HCT116 (cell line): ENCODE results near the gene WNK1. TPM values are rescaled to one million over a fixed set of nuclear protein-coding genes. Genes with fewer than 3 reads are reported as not detected.

Experiments
- ATAC-seq: fragments of 200-7000 bp; cut with Tn5 transposase; 2 replicates; pipeline ENCODE4 v1.9.1; 2020; ENCODE audit warnings: mild to moderate bottlenecking, moderate library complexity
- BruUV-seq: library from RNA; stranded (reverse); fragments of 400-500 nt; replicated peaks from 2 replicates; lab custom pipeline; 2021; lab: Mats Ljungman, UMichigan
- CTCF ChIA-PET: fragments of 300-600 bp; sonication (Branson Sonifier 250); formaldehyde crosslinking; loops from one replicate; lab custom pipeline; 2021; ENCODE audit warnings: antibody characterized with exemption; lab: Charles Lee
- POLR2A ChIA-PET: fragments of 300-600, 350-600 bp; sonication (Branson Sonifier 250); formaldehyde crosslinking; loops from one replicate; lab custom pipeline; 2021; ENCODE audit warnings: antibody characterized with exemption; lab: Charles Lee
- RAD21 ChIA-PET, 2 experiments: fragments of 300-600 bp; sonication (Branson Sonifier 250); formaldehyde crosslinking; loops; one replicate each; lab custom pipeline; 2023; ENCODE audit warnings: low total read pairs in 2 of 2; ENCODE audit not compliant: uncharacterized antibody in 2 of 2, unreplicated experiment in 2 of 2, low non-redundant PET in 1 of 2; lab: Charles Lee
- DNase-seq: peaks from one replicate; pipeline ENCODE4 v3.0.0-alpha.2; 2010; ENCODE audit warnings: low read depth, low spot score
- H2AFZ ChIP-seq: fragments of 200-600 bp; shearing (Covaris generic), sonication (generic); 2 replicates; pipeline ENCODE4 v1.6.1; 2017; ENCODE audit warnings: low read depth, mixed run types, mixed read lengths, antibody characterized with exemption, low read length; ENCODE audit not compliant: poor library complexity, severe bottlenecking
- H3K27ac ChIP-seq: 2 replicates; pipeline ENCODE4 v1.5.1; 2012; ENCODE audit warnings: low read depth, low read length
- H3K27me3 ChIP-seq: fragments of 200-600 bp; sonication (generic); 2 replicates; pipeline ENCODE4 v1.6.1; 2016; ENCODE audit warnings: mixed run types, low read length, mixed read lengths; ENCODE audit not compliant: insufficient read depth
- H3K36me3 ChIP-seq, 2 experiments: fragments of 200-500 bp in 1 of 2; fragments of 200-600 bp in 1 of 2; sonication (Bioruptor generic) in 1 of 2; sonication (generic) in 1 of 2; 2 replicates each; pipeline versions ENCODE4 v1.5.1 to v1.6.1; 2014 to 2016; ENCODE audit warnings: low read length in 2 of 2, inconsistent platforms in 1 of 2, mixed read lengths in 1 of 2, mixed run types in 1 of 2; ENCODE audit not compliant: insufficient read depth in 2 of 2, control insufficient read depth in 1 of 2
- H3K4me1 ChIP-seq, 2 experiments: fragments of 200-600 bp in 1 of 2; sonication (generic) in 1 of 2; 2 replicates each; pipeline versions ENCODE4 v1.5.1 to v1.6.1; 2012 to 2017; ENCODE audit warnings: low read length in 2 of 2, inconsistent platforms in 1 of 2, mild to moderate bottlenecking in 1 of 2, mixed read lengths in 1 of 2, mixed run types in 1 of 2, moderate library complexity in 1 of 2; ENCODE audit not compliant: insufficient read depth in 2 of 2, control insufficient read depth in 1 of 2
- H3K4me2 ChIP-seq: fragments of 200-600 bp; sonication (generic); 2 replicates; pipeline ENCODE4 v1.6.1; 2017; ENCODE audit warnings: mixed run types, low read length, mixed read lengths
- H3K4me3 ChIP-seq, 2 experiments: fragments of 200-600 bp in 1 of 2; sonication (generic) in 1 of 2; replicated peaks in 1 of 2; 2 replicates each; pipeline ENCODE4 v1.5.1; 2011 to 2016; ENCODE audit warnings: low read length in 2 of 2, control low read depth in 1 of 2, low read depth in 1 of 2, mild to moderate bottlenecking in 1 of 2, mixed read lengths in 1 of 2, mixed run types in 1 of 2
- H3K79me2 ChIP-seq: fragments of 200-600 bp; sonication (generic); 2 replicates; pipeline ENCODE4 v1.6.1; 2017; ENCODE audit warnings: mild to moderate bottlenecking, mixed run types, low read length, moderate library complexity, mixed read lengths; ENCODE audit not compliant: insufficient read depth
- H3K9ac ChIP-seq: fragments of 200-600 bp; sonication (generic); 2 replicates; pipeline ENCODE4 v1.6.1; 2016; ENCODE audit warnings: low read length, mixed read lengths
- H3K9me2 ChIP-seq: fragments of 200-600 bp; sonication (generic), shearing (Covaris generic); 2 replicates; pipeline ENCODE4 v1.6.1; 2017; ENCODE audit warnings: mixed run types, mild to moderate bottlenecking, moderate library complexity; ENCODE audit not compliant: insufficient read depth
- H3K9me3 ChIP-seq, 2 experiments: fragments of 200-500 bp in 1 of 2; fragments of 200-600 bp in 1 of 2; sonication (Bioruptor generic) in 1 of 2; sonication (generic) in 1 of 2; 2 replicates each; pipeline ENCODE4 v1.6.1; 2014 to 2017; ENCODE audit warnings: low read length in 2 of 2, mixed read lengths in 2 of 2, inconsistent platforms in 1 of 2, low read depth in 1 of 2, mild to moderate bottlenecking in 1 of 2, mixed run types in 1 of 2, moderate library complexity in 1 of 2; ENCODE audit not compliant: control insufficient read depth in 1 of 2, insufficient read depth in 1 of 2
- H4K20me1 ChIP-seq: fragments of 200-600 bp; sonication (generic), shearing (Covaris generic); 2 replicates; pipeline ENCODE4 v1.6.1; 2017; ENCODE audit warnings: mixed run types, mild to moderate bottlenecking, moderate library complexity; ENCODE audit not compliant: insufficient read depth
- CBX3 ChIP-seq: IDR thresholded peaks from 2 replicates; pipeline ENCODE4 v1.6.1; 2012; ENCODE audit warnings: low read depth
- CEBPB ChIP-seq: IDR thresholded peaks from 2 replicates; pipeline ENCODE4 v1.6.1; 2012; ENCODE audit warnings: low read depth
- EGR1 ChIP-seq: IDR thresholded peaks from 2 replicates; pipeline ENCODE4 v1.6.1; 2012; ENCODE audit warnings: low read depth
- ELF1 ChIP-seq: IDR thresholded peaks from 2 replicates; pipeline ENCODE4 v1.6.1; 2012; ENCODE audit warnings: low read depth, borderline replicate concordance
- EZH2 ChIP-seq: fragments of 200-600 bp; sonication (generic); IDR thresholded peaks from 2 replicates; pipeline ENCODE4 v1.6.1; 2017; ENCODE audit warnings: antibody characterized with exemption, mixed run types
- EZH2phosphoT487 ChIP-seq: fragments of 200-600 bp; IDR thresholded peaks from 2 replicates; pipeline ENCODE4 v1.6.1; 2018; ENCODE audit warnings: antibody characterized with exemption, borderline replicate concordance
- FOSL1 ChIP-seq: IDR thresholded peaks from 2 replicates; pipeline ENCODE4 v1.6.1; 2012; ENCODE audit warnings: low read depth
- JUND ChIP-seq: IDR thresholded peaks from 2 replicates; pipeline ENCODE4 v1.6.1; 2012
- POLR2A ChIP-seq: IDR thresholded peaks from 2 replicates; pipeline ENCODE4 v1.7.0; 2011; ENCODE audit warnings: borderline replicate concordance; ENCODE audit not compliant: insufficient read depth, insufficient read length; ENCODE audit errors: extremely low read depth
- POLR2AphosphoS5 ChIP-seq: IDR thresholded peaks from 2 replicates; pipeline ENCODE4 v1.6.1; 2011; ENCODE audit warnings: mild to moderate bottlenecking, low read depth, low read length, moderate library complexity
- SIN3A ChIP-seq: IDR thresholded peaks from 2 replicates; pipeline ENCODE4 v1.6.1; 2012; ENCODE audit warnings: low read depth
- SRF ChIP-seq: IDR thresholded peaks from 2 replicates; pipeline ENCODE4 v1.6.1; 2012; ENCODE audit warnings: low read depth
- TCF7L2 ChIP-seq: IDR thresholded peaks from 2 replicates; pipeline ENCODE4 v1.7.0; 2011; ENCODE audit warnings: borderline replicate concordance, inconsistent platforms; ENCODE audit not compliant: insufficient read depth, insufficient read length; ENCODE audit errors: extremely low read depth
- YY1 ChIP-seq: IDR thresholded peaks from 2 replicates; pipeline ENCODE4 v1.6.1; 2011; ENCODE audit warnings: low read length, low read depth, moderate library complexity, mild to moderate bottlenecking; ENCODE audit not compliant: insufficient replicate concordance; ENCODE audit errors: extremely low read depth
- ZNF274 ChIP-seq: fragments of 200-500 bp; sonication (Bioruptor generic); IDR thresholded peaks from 2 replicates; pipeline ENCODE4 v1.6.1; 2014; ENCODE audit warnings: mild to moderate bottlenecking, low read depth, low read length, inconsistent platforms
- intact Hi-C: fragments of 100-400 bp; cut with micrococcal nuclease; formaldehyde crosslinking; loops from 2 replicates; pipeline ENCODE4 v1.10.0; 2022
- total RNA-seq: library from RNA; stranded (reverse); gene quantifications from one replicate; pipeline ENCODE4 v1.2.1, GENCODE V29; 2021; ENCODE audit not compliant: unreplicated experiment
- TF ChIP-seq, protein P1 (sequence below): IDR thresholded peaks from 2 replicates; pipeline ENCODE4 v1.6.1; 2012; ENCODE audit warnings: low read depth
- TF ChIP-seq, protein P2 (sequence below), 3 experiments: fragments of 200-600 bp in 1 of 3; sonication (generic) in 1 of 3; IDR thresholded peaks in 2 of 3; conservative IDR thresholded peaks in 1 of 3; 2 replicates each; pipeline ENCODE4 v1.5.1; 2012 to 2017; ENCODE audit warnings: low read depth in 2 of 3, low read length in 2 of 3, antibody characterized with exemption in 1 of 3, borderline replicate concordance in 1 of 3, control low read depth in 1 of 3, mild to moderate bottlenecking in 1 of 3, mixed read lengths in 1 of 3, mixed run types in 1 of 3, moderate library complexity in 1 of 3; ENCODE audit not compliant: insufficient read depth in 1 of 3

The WNK1 gene
- total RNA-seq, 1 experiment from 2014 or later: 81.0 TPM

- POLR2A ChIA-PET: no interaction called here
- TF ChIP-seq EZH2 (no peak), POLR2AphosphoS5 (no peak), CBX3 (no peak), SIN3A (no peak), JUND (no peak), YY1 (no peak), SRF (no peak), FOSL1 (no peak), ZNF274 (no peak), EGR1 (no peak), EZH2phosphoT487 (no peak), CEBPB (no peak), POLR2A (no peak), ELF1 (no peak), TCF7L2 (no peak)
- TF ChIP-seq, protein P1, sequence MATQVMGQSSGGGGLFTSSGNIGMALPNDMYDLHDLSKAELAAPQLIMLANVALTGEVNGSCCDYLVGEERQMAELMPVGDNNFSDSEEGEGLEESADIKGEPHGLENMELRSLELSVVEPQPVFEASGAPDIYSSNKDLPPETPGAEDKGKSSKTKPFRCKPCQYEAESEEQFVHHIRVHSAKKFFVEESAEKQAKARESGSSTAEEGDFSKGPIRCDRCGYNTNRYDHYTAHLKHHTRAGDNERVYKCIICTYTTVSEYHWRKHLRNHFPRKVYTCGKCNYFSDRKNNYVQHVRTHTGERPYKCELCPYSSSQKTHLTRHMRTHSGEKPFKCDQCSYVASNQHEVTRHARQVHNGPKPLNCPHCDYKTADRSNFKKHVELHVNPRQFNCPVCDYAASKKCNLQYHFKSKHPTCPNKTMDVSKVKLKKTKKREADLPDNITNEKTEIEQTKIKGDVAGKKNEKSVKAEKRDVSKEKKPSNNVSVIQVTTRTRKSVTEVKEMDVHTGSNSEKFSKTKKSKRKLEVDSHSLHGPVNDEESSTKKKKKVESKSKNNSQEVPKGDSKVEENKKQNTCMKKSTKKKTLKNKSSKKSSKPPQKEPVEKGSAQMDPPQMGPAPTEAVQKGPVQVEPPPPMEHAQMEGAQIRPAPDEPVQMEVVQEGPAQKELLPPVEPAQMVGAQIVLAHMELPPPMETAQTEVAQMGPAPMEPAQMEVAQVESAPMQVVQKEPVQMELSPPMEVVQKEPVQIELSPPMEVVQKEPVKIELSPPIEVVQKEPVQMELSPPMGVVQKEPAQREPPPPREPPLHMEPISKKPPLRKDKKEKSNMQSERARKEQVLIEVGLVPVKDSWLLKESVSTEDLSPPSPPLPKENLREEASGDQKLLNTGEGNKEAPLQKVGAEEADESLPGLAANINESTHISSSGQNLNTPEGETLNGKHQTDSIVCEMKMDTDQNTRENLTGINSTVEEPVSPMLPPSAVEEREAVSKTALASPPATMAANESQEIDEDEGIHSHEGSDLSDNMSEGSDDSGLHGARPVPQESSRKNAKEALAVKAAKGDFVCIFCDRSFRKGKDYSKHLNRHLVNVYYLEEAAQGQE: no peak
- TF ChIP-seq, protein P2, sequence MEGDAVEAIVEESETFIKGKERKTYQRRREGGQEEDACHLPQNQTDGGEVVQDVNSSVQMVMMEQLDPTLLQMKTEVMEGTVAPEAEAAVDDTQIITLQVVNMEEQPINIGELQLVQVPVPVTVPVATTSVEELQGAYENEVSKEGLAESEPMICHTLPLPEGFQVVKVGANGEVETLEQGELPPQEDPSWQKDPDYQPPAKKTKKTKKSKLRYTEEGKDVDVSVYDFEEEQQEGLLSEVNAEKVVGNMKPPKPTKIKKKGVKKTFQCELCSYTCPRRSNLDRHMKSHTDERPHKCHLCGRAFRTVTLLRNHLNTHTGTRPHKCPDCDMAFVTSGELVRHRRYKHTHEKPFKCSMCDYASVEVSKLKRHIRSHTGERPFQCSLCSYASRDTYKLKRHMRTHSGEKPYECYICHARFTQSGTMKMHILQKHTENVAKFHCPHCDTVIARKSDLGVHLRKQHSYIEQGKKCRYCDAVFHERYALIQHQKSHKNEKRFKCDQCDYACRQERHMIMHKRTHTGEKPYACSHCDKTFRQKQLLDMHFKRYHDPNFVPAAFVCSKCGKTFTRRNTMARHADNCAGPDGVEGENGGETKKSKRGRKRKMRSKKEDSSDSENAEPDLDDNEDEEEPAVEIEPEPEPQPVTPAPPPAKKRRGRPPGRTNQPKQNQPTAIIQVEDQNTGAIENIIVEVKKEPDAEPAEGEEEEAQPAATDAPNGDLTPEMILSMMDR (IDR thresholded peaks at IDR 0.05 in 2 of 3, conservative IDR thresholded peaks at IDR 0.05 in 1 of 3; ENCODE audit: borderline replicate concordance in 1 of 3, insufficient read depth in 1 of 3, low read depth in 2 of 3, low read length in 2 of 3): no peak
- no peaks in the 10 kb centered on the region for H3K27me3 ChIP-seq
- H3K4me3 ChIP-seq: no peak overlapping the region
- H2AFZ ChIP-seq: no peak overlapping the region
- RAD21 ChIA-PET: no interaction called here
- no peak overlapping the region; the same call in 1 of the 2 replicates for H3K9ac ChIP-seq
- H3K9me3 ChIP-seq: no peaks in the 10 kb centered on the region
- intact Hi-C loops: loop anchor here (5.0 kb wide), 1 partner anchor 108 kb away; no protein-coding TSS in a partner anchor
- H3K4me1 ChIP-seq: peaks cover 11 to 30% of the 10 kb centered on the region in 2 experiments; a peak in 3 of 4 replicates
- H3K27ac ChIP-seq: no peak overlapping the region
- DNase-seq: no peak
- H3K4me2 ChIP-seq: peak overlapping the region; percentile 91
- no peak for ATAC-seq
- CTCF ChIA-PET: interaction anchor here (3.0 to 3.2 kb wide), 2 partner anchors 175 to 179 kb away, joined by 40 to 41 read pairs; no protein-coding TSS in a partner anchor
- H3K36me3 ChIP-seq: no peaks in the 10 kb centered on the region
- no peaks in the 10 kb centered on the region for H3K9me2 ChIP-seq
- BruUV-seq: no TSS peak
- peaks cover 10% of the 10 kb centered on the region; the same call in 1 of the 2 replicates for H4K20me1 ChIP-seq
- peaks cover 20% of the 10 kb centered on the region for H3K79me2 ChIP-seq
Measured at GRCh38 chr12:749751-750270, 2.6 kb upstream of the WNK1 start.
